ENCODE data around the gene TNFSF10. TPM values are rescaled to one million over a fixed set of nuclear protein-coding genes. Genes with fewer than 3 reads are reported as not detected.

The TNFSF10 gene
- total RNA-seq, 4 donors from 2014 or later: 56.7 to 88.7 (median 66.3) TPM

DNA sequence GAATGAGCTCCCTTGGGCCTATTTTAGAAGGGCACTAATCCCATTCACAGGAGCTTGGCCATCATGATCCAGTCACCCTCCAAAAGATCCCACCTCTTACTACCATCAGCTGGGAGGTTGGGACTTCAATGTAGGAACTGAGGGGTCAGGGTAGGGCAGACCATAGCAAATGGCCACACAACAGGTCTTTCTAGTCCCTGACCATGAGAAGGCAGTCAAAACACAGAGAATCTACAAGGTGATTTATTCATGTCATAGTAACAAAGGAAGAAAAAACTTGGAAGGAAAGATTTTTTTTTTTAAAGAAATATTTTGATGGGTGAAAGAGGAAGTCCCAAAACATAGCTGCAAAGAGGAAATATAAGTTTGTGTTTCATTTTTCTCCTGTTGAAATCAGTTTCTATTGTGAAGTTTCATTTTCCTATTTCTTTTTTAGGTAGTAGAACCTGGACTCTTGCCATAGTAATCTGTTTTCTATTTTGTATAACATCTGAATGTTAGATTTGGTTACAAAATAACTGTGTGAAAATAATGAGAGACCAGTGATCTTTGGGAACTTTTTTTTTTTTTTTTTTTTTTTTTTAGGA is 23.5 kb upstream of the TNFSF10 start:
- no peaks in the 10 kb centered on the region for H3K9me3 ChIP-seq
- peak overlapping the region; percentile 83 for H3K27ac ChIP-seq
- H3K4me1 ChIP-seq: peaks cover 49% of the 10 kb centered on the region
- DNase-seq (ENCODE audit: low spot score in 2 of 2): no peak
- no peak overlapping the region for H3K4me3 ChIP-seq
- H3K36me3 ChIP-seq: no peaks in the 10 kb centered on the region
- TF ChIP-seq POLR2AphosphoS5 (IDR thresholded peaks at IDR 0.05): no peak
- TF ChIP-seq, protein P1, sequence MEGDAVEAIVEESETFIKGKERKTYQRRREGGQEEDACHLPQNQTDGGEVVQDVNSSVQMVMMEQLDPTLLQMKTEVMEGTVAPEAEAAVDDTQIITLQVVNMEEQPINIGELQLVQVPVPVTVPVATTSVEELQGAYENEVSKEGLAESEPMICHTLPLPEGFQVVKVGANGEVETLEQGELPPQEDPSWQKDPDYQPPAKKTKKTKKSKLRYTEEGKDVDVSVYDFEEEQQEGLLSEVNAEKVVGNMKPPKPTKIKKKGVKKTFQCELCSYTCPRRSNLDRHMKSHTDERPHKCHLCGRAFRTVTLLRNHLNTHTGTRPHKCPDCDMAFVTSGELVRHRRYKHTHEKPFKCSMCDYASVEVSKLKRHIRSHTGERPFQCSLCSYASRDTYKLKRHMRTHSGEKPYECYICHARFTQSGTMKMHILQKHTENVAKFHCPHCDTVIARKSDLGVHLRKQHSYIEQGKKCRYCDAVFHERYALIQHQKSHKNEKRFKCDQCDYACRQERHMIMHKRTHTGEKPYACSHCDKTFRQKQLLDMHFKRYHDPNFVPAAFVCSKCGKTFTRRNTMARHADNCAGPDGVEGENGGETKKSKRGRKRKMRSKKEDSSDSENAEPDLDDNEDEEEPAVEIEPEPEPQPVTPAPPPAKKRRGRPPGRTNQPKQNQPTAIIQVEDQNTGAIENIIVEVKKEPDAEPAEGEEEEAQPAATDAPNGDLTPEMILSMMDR (IDR thresholded peaks at IDR 0.05): no peak
- H3K27me3 ChIP-seq: no peaks in the 10 kb centered on the region

GRCh38 chr3:172546105-172546504 is 22.9 kb upstream of the TNFSF10 start:
- TF ChIP-seq POLR2A (IDR thresholded peaks at IDR 0.05): no peak
- TF ChIP-seq POLR2AphosphoS5 (IDR thresholded peaks at IDR 0.05): no peak
- TF ChIP-seq, protein P1 (IDR thresholded peaks at IDR 0.05): no peak
- TF ChIP-seq EP300 (IDR thresholded peaks at IDR 0.05): no peak
- 52% methylated on average over 3 of the region's 3 CpGs for WGBS
- no peak for DNase-seq (ENCODE audit: low spot score in 2 of 2)
- Histone ChIP-seq H3K9me3 (no peaks in the 10 kb centered on the region), H3K4me1 (peaks cover 53% of the 10 kb centered on the region), H3K4me3 (no peak overlapping the region), H3K36me3 (no peaks in the 10 kb centered on the region), H3K27me3 (no peaks in the 10 kb centered on the region), H3K27ac (peak overlapping the region; percentile 83)

DNA sequence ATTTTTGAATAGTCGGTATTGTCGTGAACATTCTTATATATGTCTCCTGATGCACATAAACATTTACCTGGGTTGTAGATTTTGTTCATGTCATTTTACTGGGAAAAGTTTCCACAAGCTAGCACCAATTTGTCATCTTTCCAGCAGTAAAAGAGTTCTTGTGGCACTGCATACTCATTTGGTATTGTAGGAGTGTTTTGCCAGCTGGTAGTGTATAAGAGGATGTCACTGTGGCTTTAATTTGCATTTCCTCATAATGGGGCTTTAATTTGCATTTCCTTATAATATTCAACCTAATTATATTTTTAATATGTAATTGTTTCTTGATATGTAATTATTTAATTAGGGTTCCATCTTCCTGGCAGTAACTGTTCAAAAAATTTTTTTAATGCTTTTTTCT is 21.2 kb upstream of the TNFSF10 start:
- Histone ChIP-seq H3K27me3 (no peaks in the 10 kb centered on the region), H3K36me3 (no peaks in the 10 kb centered on the region), H3K9me3 (no peaks in the 10 kb centered on the region), H3K4me1 (peaks cover 49% of the 10 kb centered on the region), H3K4me3 (no peak overlapping the region), H3K27ac (no peak overlapping the region)
- 87% methylated on average over 2 of the region's 2 CpGs for WGBS
- TF ChIP-seq POLR2A (IDR thresholded peaks at IDR 0.05) (no peak), EP300 (IDR thresholded peaks at IDR 0.05) (no peak)
- no peak for DNase-seq (ENCODE audit: low spot score in 2 of 2)

DNA sequence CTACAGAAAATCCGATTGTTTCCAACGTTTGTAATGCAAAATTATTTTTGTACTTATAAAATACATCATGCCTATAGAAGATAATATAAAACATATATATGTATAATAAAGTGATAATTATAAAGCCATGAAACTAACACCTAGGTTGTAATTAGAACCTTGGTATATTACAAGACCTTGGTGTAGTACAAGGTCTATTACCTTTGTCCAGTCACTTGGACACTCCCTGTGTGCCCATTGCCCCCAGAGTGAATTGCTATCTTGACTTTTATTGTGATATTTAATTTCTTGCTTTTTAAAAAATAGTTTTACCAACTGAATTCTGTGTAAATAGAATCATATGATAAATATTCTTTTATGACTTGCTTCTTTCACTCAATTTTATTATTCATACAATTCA is 20.7 kb upstream of the TNFSF10 start:
- Histone ChIP-seq H3K4me3 (no peak overlapping the region), H3K4me1 (peaks cover 48% of the 10 kb centered on the region), H3K9me3 (no peaks in the 10 kb centered on the region), H3K27me3 (no peaks in the 10 kb centered on the region), H3K27ac (no peak overlapping the region), H3K36me3 (no peaks in the 10 kb centered on the region)
- 67% methylated on average over 2 of the region's 2 CpGs for WGBS
- no peak for TF ChIP-seq POLR2AphosphoS5 (IDR thresholded peaks at IDR 0.05)
- no peak for TF ChIP-seq POLR2A (IDR thresholded peaks at IDR 0.05)
- DNase-seq (ENCODE audit: low spot score in 2 of 2): no peak

GRCh38 chr3:172543419-172543818 is 20.2 kb upstream of the TNFSF10 start:
- no peaks in the 10 kb centered on the region for H3K9me3 ChIP-seq
- H3K27ac ChIP-seq: no peak overlapping the region
- WGBS: 41% methylated on average over 1 of the region's 1 CpG
- H3K36me3 ChIP-seq: no peaks in the 10 kb centered on the region
- no peaks in the 10 kb centered on the region for H3K27me3 ChIP-seq
- no peak for DNase-seq (ENCODE audit: low spot score in 2 of 2)
- no peak for TF ChIP-seq POLR2AphosphoS5 (IDR thresholded peaks at IDR 0.05)
- no peak overlapping the region for H3K4me3 ChIP-seq
- H3K4me1 ChIP-seq: peaks cover 43% of the 10 kb centered on the region

DNA sequence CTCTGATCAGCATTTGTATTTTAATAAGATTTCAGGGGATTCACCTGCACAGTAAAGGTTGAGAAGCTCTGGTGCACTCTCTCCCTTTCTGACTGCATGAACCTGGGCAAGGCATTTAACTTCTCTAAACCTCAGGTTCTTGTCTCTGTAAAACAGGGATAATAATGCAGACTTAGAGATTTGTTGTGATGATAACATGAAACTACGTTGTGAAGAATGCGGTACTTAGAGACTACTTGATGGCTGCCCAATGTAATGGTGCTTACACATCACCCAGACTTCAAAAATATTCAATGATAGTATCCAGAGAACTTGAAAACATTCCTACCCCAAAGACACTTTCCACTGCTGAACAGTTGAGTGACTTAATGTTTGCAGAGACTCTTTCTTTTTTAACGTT is 19.8 kb upstream of the TNFSF10 start:
- DNase-seq (ENCODE audit: low spot score in 2 of 2): no peak
- Histone ChIP-seq H3K4me3 (no peak overlapping the region), H3K36me3 (no peaks in the 10 kb centered on the region), H3K27me3 (no peaks in the 10 kb centered on the region), H3K4me1 (peaks cover 41% of the 10 kb centered on the region), H3K27ac (no peak overlapping the region), H3K9me3 (no peaks in the 10 kb centered on the region)
- 51% methylated on average over 3 of the region's 3 CpGs for WGBS
- no peak for TF ChIP-seq POLR2AphosphoS5 (IDR thresholded peaks at IDR 0.05)
- TF ChIP-seq, protein P1 (IDR thresholded peaks at IDR 0.05): no peak
- no peak for TF ChIP-seq POLR2A (IDR thresholded peaks at IDR 0.05)

DNA sequence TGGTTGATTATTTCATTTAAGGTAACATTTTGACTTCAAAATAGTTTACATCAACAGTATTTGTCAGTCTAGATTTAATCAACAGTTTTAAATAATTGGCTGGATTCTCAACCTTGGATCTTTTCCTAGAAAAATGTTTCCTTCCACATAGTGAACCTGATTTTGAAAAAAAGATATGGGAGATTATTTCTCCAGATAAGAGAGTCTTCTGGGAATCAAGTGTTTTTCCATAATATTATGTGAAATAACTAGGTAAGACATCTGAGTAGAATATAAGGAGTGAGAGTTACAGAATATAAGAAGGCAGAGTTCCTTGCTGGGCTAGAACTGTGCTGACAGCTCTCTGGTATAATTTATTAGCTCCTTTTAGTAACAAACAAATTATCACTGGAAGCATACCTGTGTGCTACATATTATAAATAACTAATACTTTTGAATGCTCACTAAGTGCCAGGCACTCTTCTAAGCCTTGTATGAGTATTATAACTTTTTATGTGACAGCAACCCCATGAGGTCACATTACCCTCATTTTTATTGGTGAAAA is 18.8 kb upstream of the TNFSF10 start:
- Histone ChIP-seq H3K4me1 (peaks cover 41% of the 10 kb centered on the region), H3K4me3 (no peak overlapping the region), H3K27ac (peak overlapping the region; percentile 62), H3K27me3 (no peaks in the 10 kb centered on the region), H3K9me3 (no peaks in the 10 kb centered on the region), H3K36me3 (no peaks in the 10 kb centered on the region)
- TF ChIP-seq EP300 (IDR thresholded peaks at IDR 0.05): no peak
- TF ChIP-seq POLR2A (IDR thresholded peaks at IDR 0.05): no peak
- no peak for TF ChIP-seq POLR2AphosphoS5 (IDR thresholded peaks at IDR 0.05)
- TF ChIP-seq, protein P1 (IDR thresholded peaks at IDR 0.05): no peak
- DNase-seq (ENCODE audit: low spot score in 2 of 2): no peak
